RWPE2 (cell line): ENCODE data around the gene TM9SF3.

Source experiments
- ATAC-seq: fragments of 200-7000 bp; cut with Tn5 transposase; 3 replicates; pipeline ENCODE4 v1.9.1; 2021; ENCODE audit warnings: low read depth
- DNase-seq: peaks from one replicate; pipeline ENCODE4 v3.0.0-alpha.2; 2020; ENCODE audit warnings: low spot score
- H3K27ac ChIP-seq: fragments of 450-650 bp; 2 replicates; pipeline ENCODE4 v1.5.1; 2017; ENCODE audit warnings: mild to moderate bottlenecking; ENCODE audit not compliant: poor library complexity, severe bottlenecking
- H3K27me3 ChIP-seq: fragments of 250-450 bp; sonication (Bioruptor Pico); 2 replicates; pipeline ENCODE4 v1.5.1; 2021; ENCODE audit warnings: mild to moderate bottlenecking, moderate library complexity; ENCODE audit not compliant: insufficient read depth, poor library complexity, severe bottlenecking
- H3K36me3 ChIP-seq: fragments of 250-450 bp; sonication (Bioruptor Pico); 2 replicates; pipeline ENCODE4 v1.5.1; 2020; ENCODE audit warnings: low read depth, mild to moderate bottlenecking, moderate library complexity
- H3K4me1 ChIP-seq: fragments of 250-450 bp; sonication (Bioruptor Pico); 2 replicates; pipeline ENCODE4 v1.5.1; 2021; ENCODE audit warnings: mild to moderate bottlenecking, moderate library complexity; ENCODE audit not compliant: insufficient read depth, poor library complexity, severe bottlenecking
- H3K4me3 ChIP-seq: fragments of 250-450 bp; sonication (Bioruptor Pico); 2 replicates; pipeline ENCODE4 v1.5.1; 2021; ENCODE audit warnings: mild to moderate bottlenecking, moderate library complexity; ENCODE audit not compliant: severe bottlenecking
- H3K9me3 ChIP-seq: fragments of 250-450 bp; sonication (Bioruptor Pico); 2 replicates; pipeline ENCODE4 v1.5.1; 2021; ENCODE audit warnings: mild to moderate bottlenecking, moderate library complexity; ENCODE audit not compliant: severe bottlenecking
- CTCF ChIP-seq: fragments of 450-650 bp; IDR thresholded peaks from one replicate; pipeline ENCODE4 v1.5.1; 2017; ENCODE audit warnings: mild to moderate bottlenecking, moderate library complexity; ENCODE audit not compliant: poor library complexity, severe bottlenecking

TM9SF3 gene

DNA sequence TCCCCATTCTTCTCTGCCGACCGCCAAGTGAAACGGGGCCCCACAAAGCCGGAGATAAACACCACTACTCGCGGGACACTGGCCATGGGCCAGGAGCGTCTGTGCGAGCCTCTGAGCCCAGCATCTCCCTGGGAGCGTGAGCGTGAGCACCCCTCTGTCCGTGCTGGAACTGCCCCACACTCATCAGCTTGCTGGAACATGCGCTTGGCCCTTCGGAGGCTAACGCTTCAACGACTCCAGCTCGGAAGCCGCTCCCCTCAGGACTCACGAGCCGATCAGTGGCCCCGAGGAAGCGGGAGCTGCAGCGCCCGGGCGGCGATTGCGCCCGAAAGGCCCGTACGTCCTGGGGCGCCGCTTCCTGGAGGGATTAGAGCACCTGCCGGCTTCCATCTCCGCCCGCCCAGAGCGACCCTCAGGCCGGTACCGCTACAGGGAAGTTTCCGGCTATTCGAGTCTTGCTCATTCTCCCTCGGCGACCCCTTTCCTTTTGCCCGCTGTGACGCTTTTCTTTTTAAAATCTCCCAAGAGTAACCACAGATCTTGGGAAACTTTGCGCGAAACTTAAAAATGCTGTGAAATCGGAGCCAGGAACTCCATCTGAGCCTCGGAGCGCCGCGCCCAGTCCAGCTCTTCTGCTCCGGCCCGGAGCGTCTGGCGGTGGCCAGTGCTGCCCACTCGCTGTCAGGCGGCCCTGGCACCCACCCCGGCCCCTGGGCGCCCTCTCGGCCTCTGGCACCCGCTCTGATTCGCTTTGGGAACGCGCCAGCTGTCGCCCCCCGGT is 74.1 kb downstream of the TM9SF3 start:
- H3K4me3 ChIP-seq, result peak overlapping the region; percentile 25
- no peaks in the 10 kb centered on the region for H3K9me3 ChIP-seq
- H3K27me3 ChIP-seq, result peaks cover 10% of the 10 kb centered on the region
- no peaks in the 10 kb centered on the region for H3K36me3 ChIP-seq
- DNase-seq (no peak), ATAC-seq (no peak)
- peaks cover 7% of the 10 kb centered on the region for H3K4me1 ChIP-seq
- TF ChIP-seq CTCF, result no peak
- H3K27ac ChIP-seq, result no peak overlapping the region

GRCh38 chr10:96511044-96511945 is 75.5 kb downstream of the TM9SF3 start:
- Histone ChIP-seq H3K4me1 (peaks cover 7% of the 10 kb centered on the region), H3K4me3 (no peak overlapping the region)
- no peak for DNase-seq

GRCh38 chr10:96509017-96509641 is 77.7 kb downstream of the TM9SF3 start:
- no peak for DNase-seq
- no peaks in the 10 kb centered on the region for H3K36me3 ChIP-seq
- H3K9me3 ChIP-seq, result no peaks in the 10 kb centered on the region
- no peak for ATAC-seq
- H3K4me1 ChIP-seq, result peaks cover 13% of the 10 kb centered on the region
- no peak overlapping the region for H3K4me3 ChIP-seq
- H3K27ac ChIP-seq, result no peak overlapping the region
- TF ChIP-seq CTCF, result no peak
- peaks cover 10% of the 10 kb centered on the region for H3K27me3 ChIP-seq

More at GRCh38 chr10:96511044-96511945, 75.5 kb downstream of the TM9SF3 start:
- Histone ChIP-seq H3K36me3 (no peaks in the 10 kb centered on the region), H3K9me3 (no peaks in the 10 kb centered on the region), H3K27ac (no peak overlapping the region), H3K27me3 (peaks cover 10% of the 10 kb centered on the region)
- TF ChIP-seq CTCF, result peak; percentile 53
- peak; percentile 19 for ATAC-seq

GRCh38 chr10:96507044-96507443 is 79.8 kb downstream of the TM9SF3 start:
- no peak for TF ChIP-seq CTCF
- H3K36me3 ChIP-seq, result no peaks in the 10 kb centered on the region
- no peak overlapping the region for H3K4me3 ChIP-seq
- DNase-seq (no peak), ATAC-seq (no peak)
- H3K4me1 ChIP-seq, result peaks cover 25% of the 10 kb centered on the region
- H3K27me3 ChIP-seq, result no peaks in the 10 kb centered on the region
- H3K9me3 ChIP-seq, result no peaks in the 10 kb centered on the region
- no peak overlapping the region for H3K27ac ChIP-seq
